HG02885 (cell line): ENCODE results near the gene SMC6.
A peak's percentile ranks its signal among the peaks of the same experiment; 100 is the strongest.

Experiments
- ATAC-seq: cut with Tn5 transposase; IDR thresholded peaks from one replicate; pipeline ENCODE4 v1.9.1; 2021; ENCODE audit warnings: mild to moderate bottlenecking; ENCODE audit not compliant: unreplicated experiment, poor library complexity

Gene SMC6

DNA sequence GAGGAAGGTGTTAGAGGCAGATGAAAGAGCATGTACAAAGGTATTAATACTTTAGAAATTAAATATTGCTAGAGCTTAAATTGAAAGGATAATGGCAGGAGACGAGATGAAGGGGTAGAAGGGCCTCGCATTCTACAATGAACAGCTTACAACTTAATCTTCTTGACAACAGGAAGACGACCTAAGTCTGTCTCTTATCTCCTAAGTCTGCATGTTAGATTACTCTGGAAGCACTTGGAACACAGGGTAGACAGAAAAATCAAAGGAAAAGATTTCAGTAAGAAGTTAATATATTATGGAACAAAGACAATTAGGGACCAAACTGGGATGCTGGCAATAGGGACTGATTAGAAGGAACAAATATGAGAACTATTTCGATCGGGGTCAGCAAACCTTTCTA, 34.9 kb downstream of the SMC6 start:
- no peak for ATAC-seq

GRCh38 chr2:17717666-17718065, 35.9 kb downstream of the SMC6 start:
- no peak for ATAC-seq

DNA sequence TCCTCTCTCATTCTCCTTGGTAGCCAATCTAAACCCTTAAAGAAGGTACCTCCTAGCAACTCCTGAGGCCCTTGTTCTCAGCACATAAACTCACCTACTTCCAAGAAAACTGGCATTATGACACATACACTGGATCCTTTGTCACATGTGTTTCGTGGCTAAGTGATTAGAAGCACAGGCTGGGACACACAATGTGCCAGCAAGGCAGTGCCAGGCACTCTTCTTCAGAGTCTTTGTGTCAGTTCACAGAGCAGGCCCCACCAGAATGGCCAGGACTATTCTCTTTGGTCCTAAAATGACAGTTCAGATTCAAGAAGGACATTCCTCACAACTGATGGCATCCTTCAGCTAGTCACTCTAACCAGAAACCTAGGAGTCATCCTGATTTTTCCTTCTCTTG, 40.3 kb downstream of the SMC6 start:
- no peak for ATAC-seq

DNA sequence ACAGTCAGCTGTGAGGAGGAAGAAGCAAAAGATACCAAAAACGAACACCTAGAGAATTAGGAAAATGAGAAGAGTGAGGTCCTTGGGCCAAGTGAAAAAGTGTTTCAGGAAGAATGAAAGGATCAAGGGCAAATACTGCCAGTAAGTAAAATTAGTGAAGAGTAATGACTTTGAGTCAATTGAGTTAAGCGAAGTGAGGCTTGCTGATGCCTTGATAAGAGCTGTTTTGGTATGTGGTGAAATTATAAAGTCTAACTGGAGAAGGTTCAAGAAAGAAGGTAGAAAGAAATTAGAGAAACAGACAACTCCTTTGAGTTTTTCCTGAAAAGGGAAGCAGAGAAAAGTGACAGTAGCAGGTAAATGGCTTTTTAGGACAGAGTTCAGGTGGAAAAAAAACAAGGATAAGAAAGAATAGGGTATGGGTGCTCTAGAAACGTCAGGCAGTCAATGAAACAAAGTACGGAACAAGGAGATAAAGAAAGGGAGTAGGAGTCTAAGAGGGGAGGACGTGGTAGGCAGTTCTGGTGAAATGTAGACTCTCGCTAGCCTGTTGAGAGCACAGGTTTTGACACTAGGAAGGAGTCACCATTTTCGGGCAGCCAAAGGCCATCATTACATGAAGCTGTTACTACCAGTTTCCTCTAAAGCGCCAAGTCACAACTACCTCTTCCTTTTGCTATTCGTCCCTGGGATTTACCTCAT, 42.9 kb downstream of the SMC6 start:
- ATAC-seq: no peak

- no peak for ATAC-seq
Measured at GRCh38 chr2:17709897-17710296, 43.7 kb downstream of the SMC6 start.

- no peak for ATAC-seq
Measured at GRCh38 chr2:17708501-17708900, 45.1 kb downstream of the SMC6 start.

DNA sequence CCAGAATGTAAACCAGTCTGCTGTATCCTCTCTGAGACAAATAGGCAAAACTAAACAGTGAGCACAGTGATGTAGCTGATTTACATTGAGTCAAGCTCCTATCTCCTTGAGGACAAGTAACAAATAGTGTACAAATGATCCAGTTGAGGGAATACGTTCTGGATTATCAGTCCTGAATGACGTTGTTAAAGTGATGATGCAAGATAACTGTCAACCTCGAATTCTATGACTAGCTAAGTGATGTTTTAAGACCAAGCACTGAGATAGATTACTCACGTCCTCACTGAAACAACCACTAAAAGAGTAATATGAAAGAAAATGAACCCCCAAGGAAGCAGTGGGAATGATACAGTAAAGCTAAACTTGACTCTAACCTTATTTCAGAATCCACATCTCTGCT, 46.8 kb downstream of the SMC6 start:
- no peak for ATAC-seq

DNA sequence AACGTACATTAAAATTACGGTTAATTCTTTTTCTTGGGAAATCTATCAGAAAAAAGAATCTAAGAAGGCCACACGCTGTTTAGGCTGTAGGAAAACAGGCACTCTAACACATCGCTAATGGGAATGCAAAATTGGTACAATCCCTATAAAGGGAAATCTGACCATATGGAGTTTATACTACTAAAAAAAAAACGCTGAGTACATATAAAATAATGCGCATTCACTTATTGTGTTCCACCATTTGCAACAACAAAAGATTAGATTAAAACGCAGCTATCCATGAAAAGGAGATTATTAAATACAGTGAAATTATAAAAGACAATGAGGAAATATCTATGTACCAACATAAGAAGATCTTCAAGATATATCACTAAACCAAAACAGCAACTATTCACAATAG, 62.8 kb downstream of the SMC6 start:
- ATAC-seq: no peak

DNA sequence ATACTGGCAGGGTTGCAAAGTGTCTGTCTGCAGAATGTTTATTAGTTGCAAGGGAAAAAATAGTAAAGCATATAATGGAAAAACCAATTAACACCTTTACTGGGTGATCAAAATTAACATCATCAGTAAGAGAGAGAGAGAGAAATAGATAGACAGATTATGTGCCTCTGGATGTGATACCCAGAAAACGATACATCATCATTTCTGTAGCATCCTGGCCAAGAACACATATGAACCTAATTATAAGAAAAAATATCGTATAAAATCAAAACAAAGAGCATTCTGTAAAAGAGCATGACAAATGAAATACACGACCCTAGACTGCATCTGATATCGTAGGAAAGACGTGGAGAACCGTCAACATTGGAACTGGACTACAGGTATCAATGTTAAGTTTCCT, 64.6 kb downstream of the SMC6 start:
- no peak for ATAC-seq

GRCh38 chr2:17688600-17688999, 65.0 kb downstream of the SMC6 start:
- no peak for ATAC-seq

DNA sequence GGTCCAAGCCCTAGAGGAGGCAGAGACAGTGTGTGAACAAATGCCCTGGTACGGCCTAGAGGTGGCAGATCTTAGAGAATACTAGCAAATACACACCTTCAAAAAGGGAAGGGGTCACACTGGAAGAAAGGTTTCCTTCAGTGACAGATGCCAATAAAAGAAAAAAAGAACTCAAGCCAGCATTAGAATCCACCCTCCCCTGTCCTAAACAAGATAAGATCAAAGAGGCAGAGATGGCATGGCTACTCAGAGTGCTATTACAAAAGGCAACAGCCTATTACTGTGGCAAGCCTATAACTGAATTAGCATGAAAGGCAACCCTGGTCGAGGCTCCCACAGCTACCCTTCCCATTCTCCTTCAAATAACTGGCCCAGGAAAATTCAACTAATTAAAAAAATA, 69.6 kb downstream of the SMC6 start:
- no peak for ATAC-seq

GRCh38 chr2:17682098-17682857, 71.3 kb downstream of the SMC6 start:
- ATAC-seq: no peak

DNA sequence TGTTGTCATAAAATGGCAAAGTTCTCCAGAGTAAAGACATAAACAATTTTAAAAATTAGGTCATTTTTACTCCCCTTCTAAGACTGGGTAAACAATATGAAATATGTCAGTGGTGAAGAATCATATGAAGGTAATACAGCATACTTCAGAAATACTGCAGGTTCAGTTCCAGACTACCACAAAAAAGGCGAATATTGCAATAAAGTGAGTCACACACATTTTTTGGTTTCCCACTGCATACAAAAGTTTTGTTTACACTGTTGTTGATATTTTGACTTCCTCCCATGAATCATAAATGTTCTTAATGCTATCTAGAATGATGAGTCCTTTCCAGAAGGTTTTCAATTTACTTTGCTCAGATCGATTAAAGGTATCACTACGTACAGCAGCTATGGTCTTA, 73.5 kb downstream of the SMC6 start:
- ATAC-seq: no peak

- ATAC-seq: no peak
Measured at GRCh38 chr2:17674817-17675216, 78.8 kb downstream of the SMC6 start.

DNA sequence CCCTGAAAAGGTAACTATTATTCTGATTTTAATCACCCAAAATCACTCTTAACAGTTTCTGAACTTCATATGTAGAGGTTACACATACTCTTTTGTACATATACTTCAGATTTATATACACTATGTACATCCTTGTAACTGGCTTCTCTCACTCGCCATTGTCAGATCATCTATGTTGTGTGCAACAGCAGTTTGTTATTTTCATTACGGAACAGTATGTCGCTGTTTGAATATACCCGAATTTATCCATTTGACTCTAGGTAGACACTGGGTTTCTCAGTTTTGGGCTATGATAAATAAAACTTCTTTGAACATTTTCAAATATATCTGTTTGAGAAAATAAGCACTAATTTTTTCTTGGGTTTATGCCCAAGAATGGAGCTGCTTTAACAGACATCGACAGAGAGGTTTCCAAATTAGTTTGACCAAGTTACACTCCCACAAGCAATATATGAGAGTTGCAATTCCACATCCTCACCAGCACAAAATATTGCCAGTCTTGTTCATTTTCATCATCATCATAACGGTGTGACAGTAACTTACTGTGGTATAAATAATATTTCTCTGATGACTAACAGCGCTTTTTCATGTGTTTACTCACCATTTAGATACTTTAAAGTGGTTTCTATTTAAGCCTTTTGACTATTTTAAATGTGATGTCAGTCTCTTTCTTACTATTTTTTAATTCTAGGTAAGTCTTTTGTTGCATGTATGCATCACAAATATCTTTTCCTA, 80.9 kb downstream of the SMC6 start:
- peak; percentile 71 for ATAC-seq

DNA sequence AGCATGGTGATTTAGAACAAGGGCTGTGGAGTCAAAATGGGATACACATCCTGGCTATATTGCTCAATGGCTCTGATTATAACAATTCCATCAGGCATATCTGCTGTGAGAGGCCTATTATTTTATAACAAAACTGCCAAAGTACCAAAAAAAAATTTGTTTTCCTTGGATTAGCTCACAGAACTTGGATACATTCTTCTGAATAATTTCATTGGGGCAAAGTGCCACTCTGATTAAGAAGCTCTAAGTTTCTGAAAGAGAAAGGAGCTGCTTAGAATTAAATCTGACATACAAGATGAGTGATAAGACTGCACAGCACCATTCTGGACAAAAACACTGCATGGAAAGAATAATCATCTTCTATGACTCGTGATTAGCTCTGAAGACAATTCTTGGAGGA, 85.7 kb downstream of the SMC6 start:
- no peak for ATAC-seq

GRCh38 chr2:17664534-17664933, 89.1 kb downstream of the SMC6 start:
- no peak for ATAC-seq

DNA sequence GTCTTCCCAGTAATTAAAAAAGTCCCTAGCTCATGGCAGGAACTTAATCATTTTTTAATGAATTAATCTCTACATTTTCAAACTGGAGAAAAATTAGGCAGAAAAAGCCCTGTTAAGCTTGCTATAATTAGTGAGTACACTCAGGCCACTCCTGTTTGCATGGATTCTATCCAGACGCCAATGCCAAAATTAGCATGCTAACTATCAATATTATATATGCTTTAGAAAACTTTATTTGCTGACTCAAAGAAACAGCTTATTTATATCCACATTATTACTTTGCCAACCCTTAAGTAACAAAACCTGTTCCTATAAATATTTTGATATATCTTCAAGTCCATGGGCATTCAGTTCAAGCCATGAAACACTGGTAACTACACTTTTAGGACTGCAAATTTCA, 90.9 kb downstream of the SMC6 start:
- no peak for ATAC-seq

DNA sequence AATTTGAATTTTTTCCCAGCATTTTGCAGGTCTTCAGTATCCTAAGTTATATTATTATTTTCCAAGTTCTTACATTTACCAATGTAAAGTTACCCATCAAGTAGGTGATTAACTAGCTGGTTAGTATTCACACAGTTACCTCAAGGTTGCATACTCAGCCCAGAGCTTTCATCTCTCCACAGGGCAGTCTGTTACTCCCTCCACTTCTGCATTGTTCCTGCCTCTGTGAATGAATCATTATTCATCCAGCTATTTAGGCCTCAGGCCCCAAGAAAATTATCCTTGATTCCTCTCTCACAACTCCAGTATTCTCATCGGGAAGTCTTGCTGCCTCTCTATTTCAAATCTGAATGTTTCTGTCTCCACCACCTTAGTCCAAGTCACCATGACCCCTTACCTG, 92.2 kb downstream of the SMC6 start:
- ATAC-seq: no peak

DNA sequence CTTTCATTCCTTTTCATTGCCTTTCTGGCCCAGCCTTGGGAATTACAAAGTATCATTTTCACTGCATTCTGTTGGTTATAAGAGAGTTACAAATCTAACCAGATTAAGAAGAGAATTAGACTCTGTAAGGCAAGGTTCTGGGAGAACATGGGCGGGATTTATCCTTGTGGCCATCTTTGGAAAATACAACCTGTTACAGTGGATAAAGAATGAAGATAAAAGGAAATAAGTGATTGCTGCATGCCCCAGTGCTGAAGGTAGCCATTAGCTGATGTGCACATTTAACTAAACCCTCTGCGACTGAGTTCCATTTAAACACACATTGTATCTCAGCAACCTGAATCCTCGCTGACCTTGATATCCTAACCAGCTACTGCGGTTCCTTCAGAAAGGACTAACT, 93.4 kb downstream of the SMC6 start:
- no peak for ATAC-seq

DNA sequence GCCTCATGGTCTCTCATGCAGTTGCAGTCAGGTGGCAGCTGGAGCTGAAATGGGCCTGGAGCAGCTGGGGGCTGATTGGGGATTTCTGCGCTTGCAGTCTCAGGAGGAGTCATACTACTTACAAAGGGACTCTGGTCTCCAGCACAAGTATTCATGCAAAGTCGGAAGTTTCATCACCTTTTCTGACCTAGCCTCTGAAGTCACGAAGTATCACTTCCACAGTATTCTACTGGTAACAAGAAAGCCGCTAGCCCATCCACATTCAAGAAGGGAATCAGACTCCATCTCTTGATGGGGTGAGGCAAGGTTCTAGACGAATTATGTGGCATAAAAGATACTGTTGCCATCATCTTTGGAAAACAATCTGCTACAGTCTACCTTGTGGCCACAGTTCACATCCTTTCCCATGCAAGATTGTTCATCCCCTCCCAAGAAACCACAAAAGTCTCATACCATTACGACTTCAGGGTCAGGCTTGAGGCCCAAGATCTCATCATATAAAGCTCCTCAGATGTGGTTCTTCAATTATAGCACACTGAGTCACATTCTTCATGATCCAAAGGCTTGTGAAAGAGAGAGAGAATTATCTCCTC, 95.3 kb downstream of the SMC6 start:
- ATAC-seq: peak; percentile 90
